Chondrocyte (in vitro differentiated cells): ENCODE data around the gene POLR2J. TPM values are rescaled to one million over a fixed set of nuclear protein-coding genes. Genes with fewer than 3 reads are reported as not detected.
A peak's percentile ranks its signal among the peaks of the same experiment; 100 is the strongest.

Source experiments
- DNase-seq: peaks from one replicate; pipeline ENCODE4 v3.0.0; 2021; ENCODE audit warnings: mixed read lengths, low spot score
- H3K27ac Mint-ChIP-seq: one replicate; pipeline ENCODE4 v1.8.0; 2021; ENCODE audit warnings: mild to moderate bottlenecking, moderate library complexity, mixed read lengths; ENCODE audit not compliant: unreplicated experiment
- H3K27me3 Mint-ChIP-seq: 2 replicates; pipeline ENCODE4 v1.8.0; 2021; ENCODE audit warnings: low read depth, mixed read lengths
- H3K36me3 Mint-ChIP-seq: 2 replicates; pipeline ENCODE4 v1.8.0; 2021; ENCODE audit warnings: low read depth, mixed read lengths
- H3K4me1 Mint-ChIP-seq: 2 replicates; pipeline ENCODE4 v1.8.0; 2021; ENCODE audit warnings: low read depth, mild to moderate bottlenecking, mixed read lengths
- H3K4me3 Mint-ChIP-seq: one replicate; pipeline ENCODE4 v1.8.0; 2021; ENCODE audit warnings: mild to moderate bottlenecking, moderate library complexity, mixed read lengths; ENCODE audit not compliant: unreplicated experiment
- H3K9me3 Mint-ChIP-seq: 2 replicates; pipeline ENCODE4 v1.8.0; 2021; ENCODE audit warnings: low read depth, mixed read lengths
- total RNA-seq: library from RNA; stranded (reverse); gene quantifications from 3 replicates; pipeline ENCODE4 v1.2.1, GENCODE V29; 2021
- TF ChIP-seq, protein P1 (sequence below): fragments of 200-600 bp; sonication (generic); IDR thresholded peaks from 2 replicates; pipeline ENCODE4 v1.5.0; 2021; ENCODE audit warnings: antibody characterized with exemption, mild to moderate bottlenecking, moderate library complexity

Gene POLR2J
- total RNA-seq, 1 donor from 2014 or later, result 36.6 TPM

DNA sequence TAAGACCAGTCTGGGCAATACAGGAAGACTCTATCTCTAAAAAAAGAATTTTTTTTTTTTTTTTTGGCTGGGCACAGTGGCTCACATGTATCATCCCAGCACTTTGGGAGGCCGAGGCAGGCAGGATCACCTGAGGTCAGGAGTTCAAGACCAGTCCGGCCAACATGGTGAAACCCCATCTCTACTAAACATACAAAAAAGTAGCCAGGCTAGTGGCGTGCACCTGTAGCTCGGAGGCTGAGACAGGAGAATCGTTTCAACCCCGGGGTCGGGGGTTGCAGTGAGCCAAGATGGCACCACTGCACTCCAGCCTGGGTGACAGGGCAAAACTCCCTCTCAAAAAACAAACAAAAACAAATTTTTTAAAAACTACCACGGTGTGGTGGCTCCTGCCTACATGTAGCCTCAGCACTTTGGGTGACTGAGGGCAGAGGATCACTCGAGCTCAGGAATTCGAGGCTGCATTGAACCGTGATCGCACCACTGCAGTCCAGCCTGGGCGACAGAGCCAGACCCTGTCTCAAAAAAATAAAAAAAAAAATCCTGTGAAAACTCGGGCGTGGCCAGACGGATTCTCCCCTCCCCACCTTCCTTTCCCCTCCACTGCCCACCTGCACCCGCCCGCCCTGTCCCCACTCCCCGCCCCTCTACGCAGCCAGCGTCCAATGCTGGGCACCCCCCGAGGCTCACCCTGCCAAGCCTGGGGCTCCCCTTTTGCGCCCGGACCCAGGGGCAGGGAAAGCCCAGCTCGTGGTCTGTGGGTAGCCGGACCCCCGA lies 46.1 kb downstream of the POLR2J start:
- Mint-ChIP-seq H3K27ac (peak overlapping the region; percentile 81), H3K9me3 (no peaks in the 10 kb centered on the region), H3K36me3 (peaks cover 5% of the 10 kb centered on the region), H3K4me3 (peak overlapping the region; percentile 70), H3K4me1 (peaks cover 31% of the 10 kb centered on the region), H3K27me3 (no peaks in the 10 kb centered on the region)
- DNase-seq, result no peak
- TF ChIP-seq, protein P1, sequence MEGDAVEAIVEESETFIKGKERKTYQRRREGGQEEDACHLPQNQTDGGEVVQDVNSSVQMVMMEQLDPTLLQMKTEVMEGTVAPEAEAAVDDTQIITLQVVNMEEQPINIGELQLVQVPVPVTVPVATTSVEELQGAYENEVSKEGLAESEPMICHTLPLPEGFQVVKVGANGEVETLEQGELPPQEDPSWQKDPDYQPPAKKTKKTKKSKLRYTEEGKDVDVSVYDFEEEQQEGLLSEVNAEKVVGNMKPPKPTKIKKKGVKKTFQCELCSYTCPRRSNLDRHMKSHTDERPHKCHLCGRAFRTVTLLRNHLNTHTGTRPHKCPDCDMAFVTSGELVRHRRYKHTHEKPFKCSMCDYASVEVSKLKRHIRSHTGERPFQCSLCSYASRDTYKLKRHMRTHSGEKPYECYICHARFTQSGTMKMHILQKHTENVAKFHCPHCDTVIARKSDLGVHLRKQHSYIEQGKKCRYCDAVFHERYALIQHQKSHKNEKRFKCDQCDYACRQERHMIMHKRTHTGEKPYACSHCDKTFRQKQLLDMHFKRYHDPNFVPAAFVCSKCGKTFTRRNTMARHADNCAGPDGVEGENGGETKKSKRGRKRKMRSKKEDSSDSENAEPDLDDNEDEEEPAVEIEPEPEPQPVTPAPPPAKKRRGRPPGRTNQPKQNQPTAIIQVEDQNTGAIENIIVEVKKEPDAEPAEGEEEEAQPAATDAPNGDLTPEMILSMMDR, result no peak

DNA sequence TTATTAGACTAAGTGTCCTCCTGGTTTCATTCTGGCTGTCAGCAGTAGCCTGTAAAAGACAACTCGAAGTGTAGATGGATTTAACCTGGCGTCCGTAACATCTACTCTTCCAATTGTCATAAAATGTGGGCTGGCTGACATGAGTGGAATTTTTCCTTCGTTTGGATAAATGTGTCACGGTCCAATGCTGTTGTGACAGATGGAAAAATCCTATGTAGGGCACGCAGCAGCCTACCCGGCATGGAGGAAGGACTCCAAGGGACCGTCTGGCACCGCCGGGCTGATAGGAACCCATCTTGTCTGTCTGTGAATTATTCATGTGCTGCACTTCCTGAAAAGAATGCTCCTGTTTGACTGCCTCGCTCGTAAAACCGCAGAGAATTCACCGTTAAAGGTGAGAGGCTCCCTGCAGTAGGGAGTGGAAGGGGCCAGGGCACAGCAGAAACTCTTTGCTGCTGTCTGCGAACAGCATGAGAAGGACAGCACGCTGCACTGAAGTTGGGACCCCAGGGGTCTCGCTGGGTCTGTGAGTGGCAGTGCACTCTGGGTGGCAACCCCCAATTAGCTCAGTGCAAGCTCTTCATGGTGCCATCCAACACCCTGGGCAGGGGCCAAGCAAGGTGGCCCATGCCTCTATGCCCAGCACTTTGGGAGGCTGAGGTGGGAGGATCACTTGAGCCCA lies 47.0 kb downstream of the POLR2J start:
- Mint-ChIP-seq H3K4me1 (peaks cover 31% of the 10 kb centered on the region), H3K27me3 (no peaks in the 10 kb centered on the region), H3K9me3 (no peaks in the 10 kb centered on the region), H3K4me3 (peak overlapping the region; percentile 70), H3K36me3 (peaks cover 6% of the 10 kb centered on the region), H3K27ac (peak overlapping the region; percentile 81)
- DNase-seq, result no peak
- TF ChIP-seq, protein P1, result no peak

DNA sequence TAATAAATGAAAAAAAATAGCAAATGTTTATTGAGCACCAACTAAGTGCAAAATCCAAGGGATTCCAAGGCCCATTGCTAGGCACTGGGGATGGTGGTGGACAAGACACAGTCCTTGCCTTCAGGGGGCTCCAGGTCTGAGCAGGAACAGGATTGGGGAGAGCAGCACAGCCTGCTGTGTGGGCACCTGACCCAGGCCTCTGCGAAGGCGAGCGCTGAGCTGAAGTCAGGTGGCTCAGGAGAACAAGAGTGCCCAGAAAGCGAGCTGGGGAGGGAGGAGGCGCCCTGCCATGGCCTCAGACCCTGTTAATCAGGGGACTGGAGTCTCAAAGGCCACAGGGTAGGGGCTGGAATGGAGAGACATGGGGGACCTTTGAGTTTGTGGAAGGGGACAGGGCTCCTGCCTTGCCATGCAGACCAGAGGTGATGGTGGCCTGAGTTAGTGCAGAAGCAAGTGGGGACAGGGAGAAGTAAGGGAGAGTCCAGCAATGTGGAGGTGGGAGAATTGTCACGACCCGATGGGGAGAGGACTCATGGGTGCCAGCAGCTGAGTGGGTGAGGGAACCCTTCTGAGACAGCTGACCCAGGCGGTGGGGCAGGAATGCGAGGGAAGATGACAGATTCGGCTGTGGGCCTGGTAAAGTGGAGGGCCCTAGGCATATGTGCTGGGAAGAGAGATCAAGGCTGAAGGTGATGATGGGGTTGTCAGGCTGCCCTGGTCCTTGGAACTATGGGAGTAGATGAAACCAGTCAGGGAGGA lies 49.4 kb downstream of the POLR2J start:
- no peak for DNase-seq
- Mint-ChIP-seq H3K36me3 (peaks cover 18% of the 10 kb centered on the region), H3K9me3 (no peaks in the 10 kb centered on the region), H3K27ac (peak overlapping the region; percentile 77), H3K27me3 (no peaks in the 10 kb centered on the region), H3K4me3 (no peak overlapping the region), H3K4me1 (peaks cover 25% of the 10 kb centered on the region)
- TF ChIP-seq, protein P1, result no peak

DNA sequence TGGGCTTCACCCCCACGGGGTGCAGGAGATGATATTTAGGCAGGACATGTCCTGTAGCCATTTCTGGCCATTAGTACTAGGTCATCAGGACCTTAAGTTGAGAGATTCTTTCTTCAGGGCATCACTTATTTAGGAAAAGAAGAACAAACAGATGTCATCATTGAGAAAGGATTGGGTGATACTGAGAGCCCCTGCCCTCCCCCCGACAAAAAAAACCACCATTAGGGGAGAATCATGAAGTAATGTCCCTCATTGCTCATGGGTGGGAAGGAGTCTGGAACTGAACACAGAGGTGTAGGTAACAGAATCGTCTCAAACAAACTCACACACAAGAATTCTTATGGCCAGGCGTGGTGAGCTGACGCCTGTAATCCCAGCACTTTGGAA lies 51.7 kb downstream of the POLR2J start:
- TF ChIP-seq, protein P1, result no peak
- Mint-ChIP-seq H3K27ac (no peak overlapping the region), H3K27me3 (no peaks in the 10 kb centered on the region), H3K9me3 (no peaks in the 10 kb centered on the region), H3K36me3 (peaks cover 19% of the 10 kb centered on the region), H3K4me3 (no peak overlapping the region), H3K4me1 (peaks cover 14% of the 10 kb centered on the region)
- no peak for DNase-seq
